RCC 7860 (cell line): Measurements from ENCODE around the gene IFI35.
"Not testable (repeated sequence)": the region's sequence is repeated elsewhere in the genome, so short reads cannot be mapped to it uniquely, and the experiment has no call there.

Source experiments
- DNase-seq: peaks from one replicate; pipeline ENCODE4 v3.0.0-alpha.2; 2015; ENCODE audit warnings: low spot score
- FAIRE-seq: peaks from 2 replicates; lab custom pipeline; 2012; peaks lifted over from hg19 to GRCh38; lab: Jason Lieb, UNC

Gene IFI35

GRCh38 chr17:43044024-43044423 lies 37.4 kb downstream of the IFI35 start:
- FAIRE-seq (no peak), DNase-seq (no peak)

DNA sequence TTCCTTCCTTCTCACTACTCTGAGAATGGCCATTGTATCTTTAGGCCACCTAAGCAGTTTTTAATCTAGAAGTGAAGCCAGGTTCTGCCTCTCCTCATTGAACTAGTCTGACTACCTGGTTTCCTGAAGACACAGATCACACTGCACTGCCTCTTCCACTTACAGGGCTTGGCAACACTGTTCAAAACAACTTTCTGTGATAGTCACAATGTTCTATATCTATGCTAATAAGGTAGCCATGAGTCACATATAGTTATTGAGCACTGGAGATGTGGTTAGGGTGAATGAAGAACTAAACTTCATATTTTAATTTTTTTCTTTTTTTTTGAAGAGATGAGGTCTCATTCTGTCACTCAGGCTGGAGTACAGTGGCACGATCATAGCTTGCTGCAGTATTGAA lies 45.4 kb downstream of the IFI35 start:
- DNase-seq (no peak), FAIRE-seq (no peak)

DNA sequence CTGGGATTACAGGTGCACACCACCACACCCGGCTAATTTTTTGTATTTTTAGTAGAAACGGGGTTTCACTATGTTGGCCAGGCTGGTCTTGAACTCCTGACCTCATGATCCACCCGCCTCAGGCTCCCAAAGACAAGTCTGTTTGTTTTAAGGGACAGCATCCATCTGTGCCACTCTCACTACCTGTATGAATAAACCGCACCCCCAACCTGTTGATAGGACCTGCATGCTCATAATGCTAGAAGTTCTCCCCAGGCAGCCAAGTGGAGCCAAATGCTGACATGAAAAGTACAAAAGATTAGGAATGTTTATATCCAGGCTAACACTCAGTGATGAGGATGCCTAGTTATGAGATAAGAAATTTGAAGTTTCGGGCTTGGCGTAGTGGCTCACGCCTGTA lies 46.4 kb downstream of the IFI35 start:
- not testable (repeated sequence) for DNase-seq, FAIRE-seq

- DNase-seq (no peak), FAIRE-seq (no peak)
Measured at GRCh38 chr17:43056051-43056450, 49.5 kb downstream of the IFI35 start.

DNA sequence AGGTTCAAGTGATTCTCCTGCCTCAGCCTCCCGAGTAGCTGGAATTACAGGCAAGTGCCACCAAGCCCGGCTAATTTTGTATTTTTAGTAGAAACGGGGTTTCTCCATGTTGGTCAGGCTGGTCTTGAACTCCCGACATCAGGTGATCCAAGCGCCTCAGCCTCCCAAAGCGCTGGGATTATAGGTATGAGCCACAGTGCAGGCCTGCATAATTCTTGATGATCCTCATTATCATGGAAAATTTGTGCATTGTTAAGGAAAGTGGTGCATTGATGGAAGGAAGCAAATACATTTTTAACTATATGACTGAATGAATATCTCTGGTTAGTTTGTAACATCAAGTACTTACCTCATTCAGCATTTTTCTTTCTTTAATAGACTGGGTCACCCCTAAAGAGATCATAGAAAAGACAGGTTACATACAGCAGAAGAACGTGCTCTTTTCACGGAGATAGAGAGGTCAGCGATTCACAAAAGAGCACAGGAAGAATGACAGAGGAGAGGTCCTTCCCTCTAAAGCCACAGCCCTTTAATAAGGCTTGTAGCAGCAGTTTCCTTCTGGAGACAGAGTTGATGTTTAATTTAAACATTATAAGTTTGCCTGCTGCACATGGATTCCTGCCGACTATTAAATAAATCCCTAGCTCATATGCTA lies 56.5 kb downstream of the IFI35 start:
- DNase-seq (no peak), FAIRE-seq (no peak)
